GM18511 (cell line): ENCODE data around the gene ASMT.
"Not testable (repeated sequence)": the region's sequence is repeated elsewhere in the genome, so short reads cannot be mapped to it uniquely, and the experiment has no call there.

Source experiments
- ATAC-seq: cut with Tn5 transposase; IDR thresholded peaks from one replicate; pipeline ENCODE4 v1.9.1; 2021; ENCODE audit warnings: mild to moderate bottlenecking, moderate library complexity; ENCODE audit not compliant: unreplicated experiment

Gene ASMT, protein sequence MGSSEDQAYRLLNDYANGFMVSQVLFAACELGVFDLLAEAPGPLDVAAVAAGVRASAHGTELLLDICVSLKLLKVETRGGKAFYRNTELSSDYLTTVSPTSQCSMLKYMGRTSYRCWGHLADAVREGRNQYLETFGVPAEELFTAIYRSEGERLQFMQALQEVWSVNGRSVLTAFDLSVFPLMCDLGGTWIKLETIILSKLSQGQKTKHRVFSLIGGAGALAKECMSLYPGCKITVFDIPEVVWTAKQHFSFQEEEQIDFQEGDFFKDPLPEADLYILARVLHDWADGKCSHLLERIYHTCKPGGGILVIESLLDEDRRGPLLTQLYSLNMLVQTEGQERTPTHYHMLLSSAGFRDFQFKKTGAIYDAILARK

DNA sequence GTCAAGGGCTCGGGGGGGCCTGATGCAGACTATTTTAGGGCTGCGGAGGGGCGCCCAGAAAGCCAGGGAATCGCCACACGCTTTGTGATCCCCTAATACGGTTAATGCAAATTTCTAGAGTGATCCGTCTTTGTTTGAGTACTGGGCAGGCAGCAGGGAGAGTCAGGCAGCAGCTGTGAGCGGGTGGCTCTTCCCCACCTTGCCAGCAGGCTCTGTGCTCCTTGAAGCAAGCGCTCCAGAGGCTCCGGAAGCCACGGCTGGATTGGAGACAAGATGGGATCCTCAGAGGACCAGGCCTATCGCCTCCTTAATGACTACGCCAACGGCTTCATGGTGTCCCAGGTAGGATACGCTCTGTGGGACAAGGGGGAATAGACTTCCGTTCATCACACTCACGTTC lies at the start of gene ASMT:
TSS of gene ASMT (plus strand) at position 133 of the 400 bp plus-strand sequence. CDS start at position 274, 141 bp downstream.
- no peak for ATAC-seq

DNA sequence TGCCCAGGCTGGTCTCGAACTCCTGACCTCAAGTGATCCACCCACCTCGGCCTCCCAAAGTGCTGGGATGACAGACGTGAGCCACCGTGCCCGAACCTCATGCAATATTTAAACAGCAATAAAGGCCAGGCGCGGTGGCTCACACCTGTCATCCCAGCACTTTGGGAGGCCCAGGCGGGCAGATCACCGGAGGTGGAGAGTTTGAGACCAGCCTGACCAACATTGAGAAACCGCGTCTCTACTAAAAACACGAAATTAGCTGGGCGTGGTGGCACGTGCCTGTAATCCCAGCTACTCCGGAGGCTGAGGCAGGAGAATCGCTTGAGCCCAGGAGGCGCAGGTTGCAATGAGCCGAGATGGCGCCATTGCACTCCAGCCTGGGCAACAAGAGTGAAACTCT lies 40.7 kb upstream of the ASMT start:
- not testable (repeated sequence) for ATAC-seq

DNA sequence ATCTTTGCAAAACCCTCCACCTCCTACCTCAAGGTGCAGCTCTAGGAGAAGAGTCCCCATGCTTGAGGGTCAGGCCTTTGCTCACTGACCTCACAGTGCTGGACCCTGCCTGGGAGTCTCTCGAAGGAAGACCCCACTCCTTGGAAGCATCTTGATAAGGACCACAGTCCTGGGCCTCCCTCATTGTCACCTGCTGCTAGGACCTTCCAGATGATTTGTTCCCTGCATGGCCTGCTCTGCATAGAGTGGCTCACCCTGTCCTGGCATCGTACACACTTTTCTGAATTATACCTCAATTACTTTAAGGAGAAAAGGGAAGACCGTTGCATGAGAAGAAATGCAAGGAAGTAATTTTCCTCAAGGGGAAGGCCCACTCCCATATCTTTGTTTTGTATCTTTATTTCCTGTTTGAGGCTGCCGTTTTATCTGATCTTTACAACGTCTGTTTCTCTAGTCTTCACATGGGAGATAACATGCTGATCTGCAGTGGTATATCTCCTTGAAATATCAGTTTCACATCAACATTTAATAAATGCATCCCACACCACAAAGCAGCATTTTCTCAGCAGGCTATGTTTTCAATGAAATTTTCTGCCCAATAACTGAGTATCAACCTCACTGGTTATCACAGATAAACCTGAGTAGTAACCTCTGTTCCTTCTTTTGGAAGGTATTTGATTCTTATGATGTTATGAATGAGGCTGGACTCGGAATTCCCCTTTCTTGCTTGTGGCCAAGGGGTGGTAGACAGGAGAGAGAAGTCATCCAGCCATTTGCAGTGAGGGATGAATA lies 38.5 kb upstream of the ASMT start:
- no peak for ATAC-seq

DNA sequence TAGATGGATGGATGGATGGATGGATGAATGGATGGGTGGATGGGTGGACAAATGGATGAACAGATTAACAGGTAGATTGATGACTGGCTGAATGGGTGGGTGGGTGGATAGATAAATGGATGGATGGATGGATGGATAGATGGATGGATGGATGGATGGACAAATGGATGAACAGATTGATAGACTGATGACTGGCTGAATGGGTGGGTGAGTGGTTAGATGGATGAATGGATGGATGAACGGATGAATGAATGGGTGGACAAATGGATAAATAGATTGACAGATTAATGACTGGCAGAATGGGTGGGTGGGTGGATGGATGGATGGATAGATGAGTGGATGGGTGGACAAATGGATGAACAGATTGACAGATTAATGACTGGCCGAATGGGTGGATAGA lies 37.0 kb upstream of the ASMT start:
- ATAC-seq, result no peak

DNA sequence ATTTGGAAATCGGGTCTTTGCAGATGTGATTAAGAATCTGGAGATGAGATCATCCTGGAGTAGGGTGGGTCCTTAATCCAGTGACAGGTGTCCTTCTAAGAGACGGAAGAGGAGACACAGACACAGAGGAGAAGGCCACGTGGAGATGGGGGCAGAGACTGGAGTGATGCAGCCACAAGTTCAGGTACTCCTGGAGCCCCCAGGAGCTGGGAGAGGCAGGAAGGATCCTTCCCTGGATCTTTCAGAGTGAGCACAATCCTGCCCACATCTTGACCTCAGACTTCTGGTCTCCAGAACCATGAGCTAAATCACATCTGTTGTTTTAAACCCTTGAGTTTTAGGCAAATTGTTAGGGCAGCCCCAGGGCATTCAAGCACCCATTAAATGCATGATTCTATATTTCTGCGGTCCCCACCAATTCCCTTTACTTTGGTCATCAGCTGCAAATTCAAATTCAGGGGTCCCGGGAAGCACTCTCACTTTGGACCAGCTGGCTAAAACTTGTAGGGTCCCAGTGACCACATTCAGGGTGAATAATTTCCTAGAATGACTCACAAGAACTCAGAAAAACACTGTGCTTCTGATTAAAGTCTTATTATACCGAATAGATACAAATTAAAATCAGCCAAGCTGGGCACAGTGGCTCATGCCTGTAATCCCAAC lies 36.2 kb upstream of the ASMT start:
- no peak for ATAC-seq

DNA sequence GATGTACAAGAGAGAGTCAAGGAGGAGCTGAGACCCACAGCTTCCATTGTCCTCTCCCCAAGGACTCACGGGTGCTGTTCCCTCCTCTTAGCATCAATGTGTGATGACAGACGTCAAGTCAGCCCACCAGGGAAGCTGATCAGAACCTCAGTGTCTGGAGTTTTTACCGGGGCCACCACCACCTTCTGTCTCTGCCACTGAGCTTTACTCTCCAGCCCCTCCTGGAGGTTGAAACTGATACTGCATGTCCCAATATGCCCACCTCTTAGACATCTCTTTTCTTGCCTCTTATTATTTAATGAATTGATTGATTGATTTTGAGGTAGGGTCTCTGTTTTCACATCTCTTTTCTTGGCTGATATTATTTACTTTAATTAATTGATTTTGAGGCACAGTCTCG lies 33.7 kb upstream of the ASMT start:
- ATAC-seq, result peak; percentile 51

DNA sequence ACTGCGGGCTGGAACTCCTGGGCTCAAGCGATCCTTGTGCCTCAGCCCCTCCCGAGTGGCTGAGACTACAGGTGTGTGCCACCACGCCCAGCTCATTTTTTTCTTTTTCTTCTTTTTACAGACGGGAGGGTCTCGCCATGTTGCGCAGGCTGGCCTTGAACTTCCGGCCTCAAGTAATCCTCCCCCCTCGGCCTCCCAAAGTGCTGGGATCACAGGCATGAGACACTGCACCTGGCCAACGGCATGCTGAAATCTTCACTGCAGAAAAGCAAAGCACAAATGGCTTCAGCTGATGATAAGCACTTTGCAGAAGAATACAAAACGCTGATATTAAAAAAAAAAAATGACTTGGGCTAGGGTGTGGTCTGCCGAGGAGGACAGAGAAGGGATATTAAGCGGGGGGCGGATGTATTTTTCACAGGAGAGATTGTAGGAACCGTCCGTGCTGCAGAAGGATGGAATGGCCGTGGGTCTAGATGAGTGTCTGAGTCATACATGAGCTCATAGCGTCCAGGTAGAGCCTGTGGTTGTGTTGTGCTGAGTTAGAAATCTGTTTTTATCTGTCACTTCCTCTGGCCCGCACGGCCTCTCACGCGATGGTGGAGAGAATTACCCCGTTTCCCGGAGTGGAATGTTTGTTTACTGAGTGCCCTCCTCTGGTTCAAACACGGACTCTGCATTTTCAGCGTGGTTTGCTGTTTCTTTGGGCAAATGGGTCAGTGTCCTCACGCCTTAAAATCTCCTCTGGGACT lies 32.0 kb upstream of the ASMT start:
- peak; percentile 56 for ATAC-seq

DNA sequence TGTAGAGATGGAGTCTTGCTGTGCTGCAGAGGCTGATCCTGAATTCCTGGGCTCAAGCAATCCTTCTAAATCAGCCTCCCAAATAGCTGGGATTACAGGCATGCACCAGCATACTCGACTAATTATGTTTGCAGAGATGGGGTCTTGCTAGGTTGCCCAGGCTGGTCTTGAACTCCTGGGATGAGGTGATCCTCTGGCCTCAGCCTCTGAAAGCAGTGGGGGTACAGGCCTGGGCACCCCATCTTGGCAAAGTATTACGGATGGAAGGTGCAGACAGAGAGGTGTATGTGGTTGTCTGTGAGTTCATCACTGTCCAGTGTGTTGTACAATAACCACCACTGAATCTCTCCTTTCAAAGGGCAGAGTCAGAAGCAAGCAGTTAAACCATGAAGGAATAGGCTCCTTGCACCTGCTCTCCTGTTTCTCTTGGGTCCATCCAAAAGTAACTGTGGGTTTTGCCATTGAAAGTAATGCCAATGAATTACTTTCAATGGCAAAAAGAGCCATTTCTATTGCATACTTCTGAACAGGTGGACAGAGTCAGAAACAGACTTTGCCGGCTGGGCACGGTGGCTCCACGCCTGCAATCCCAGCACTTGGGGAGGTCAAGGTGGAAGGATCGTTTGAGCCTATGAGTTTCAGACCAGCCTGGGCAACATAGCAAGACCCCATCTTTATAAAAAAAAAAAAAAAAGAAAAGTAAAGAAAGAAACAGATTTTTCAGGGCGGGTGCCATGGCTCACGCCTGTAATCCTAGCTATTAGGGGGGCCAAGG lies 30.4 kb upstream of the ASMT start:
- ATAC-seq, result no peak

DNA sequence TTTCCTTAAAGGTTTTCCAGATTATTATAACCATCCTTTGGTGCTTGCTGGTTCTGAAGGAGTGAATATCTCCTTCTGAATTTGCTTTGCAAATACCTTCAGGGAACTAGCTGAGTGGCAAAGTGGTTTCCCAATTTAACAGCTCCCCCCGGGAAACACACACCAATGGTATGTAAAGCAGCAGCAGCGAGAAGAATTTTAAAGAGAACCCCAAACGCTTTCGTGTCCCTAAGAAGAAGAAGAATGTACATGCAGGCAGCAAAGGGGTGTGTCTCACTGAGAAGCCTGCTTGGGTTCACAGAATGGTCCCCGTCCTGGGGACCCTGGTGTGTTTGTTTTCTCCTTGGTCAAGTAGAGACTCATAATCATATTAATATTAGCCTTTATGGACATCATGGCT lies 27.7 kb upstream of the ASMT start:
- ATAC-seq, result no peak

DNA sequence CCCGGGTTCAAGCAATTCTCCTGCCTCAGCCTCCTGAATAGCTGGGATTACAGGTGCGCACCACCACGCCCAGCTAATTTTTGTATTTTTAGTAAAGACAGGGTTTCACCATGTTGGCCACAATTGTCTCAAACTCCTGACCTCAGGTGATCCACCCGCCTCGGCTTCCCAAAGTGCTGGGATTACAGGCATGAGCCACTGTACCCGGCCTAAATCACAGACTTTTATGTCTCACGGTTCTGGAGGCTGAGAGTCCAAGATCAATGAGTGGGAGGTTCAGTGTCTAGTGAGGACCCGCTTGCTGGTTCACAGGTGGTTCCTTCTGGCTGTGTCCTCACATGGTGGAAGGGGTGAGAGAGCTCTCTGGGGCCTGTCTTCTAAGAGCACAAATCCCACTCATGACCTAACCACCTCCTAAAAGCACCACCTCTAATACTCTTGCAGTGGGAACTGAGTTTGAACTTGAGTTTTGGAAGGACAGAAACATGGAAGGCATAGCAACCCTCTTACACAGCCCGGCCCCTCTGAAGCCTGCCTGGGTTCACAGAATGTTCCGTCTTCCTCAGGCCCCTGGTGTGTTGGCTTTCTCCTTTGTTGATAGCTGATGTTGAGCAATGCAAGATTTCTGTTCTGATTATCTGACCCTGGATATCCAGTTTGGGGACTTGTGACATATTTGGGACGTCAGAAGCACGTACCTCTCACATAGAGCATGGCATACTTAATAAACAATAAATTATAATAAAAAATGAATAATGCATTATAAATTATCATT lies 25.3 kb upstream of the ASMT start:
- no peak for ATAC-seq

DNA sequence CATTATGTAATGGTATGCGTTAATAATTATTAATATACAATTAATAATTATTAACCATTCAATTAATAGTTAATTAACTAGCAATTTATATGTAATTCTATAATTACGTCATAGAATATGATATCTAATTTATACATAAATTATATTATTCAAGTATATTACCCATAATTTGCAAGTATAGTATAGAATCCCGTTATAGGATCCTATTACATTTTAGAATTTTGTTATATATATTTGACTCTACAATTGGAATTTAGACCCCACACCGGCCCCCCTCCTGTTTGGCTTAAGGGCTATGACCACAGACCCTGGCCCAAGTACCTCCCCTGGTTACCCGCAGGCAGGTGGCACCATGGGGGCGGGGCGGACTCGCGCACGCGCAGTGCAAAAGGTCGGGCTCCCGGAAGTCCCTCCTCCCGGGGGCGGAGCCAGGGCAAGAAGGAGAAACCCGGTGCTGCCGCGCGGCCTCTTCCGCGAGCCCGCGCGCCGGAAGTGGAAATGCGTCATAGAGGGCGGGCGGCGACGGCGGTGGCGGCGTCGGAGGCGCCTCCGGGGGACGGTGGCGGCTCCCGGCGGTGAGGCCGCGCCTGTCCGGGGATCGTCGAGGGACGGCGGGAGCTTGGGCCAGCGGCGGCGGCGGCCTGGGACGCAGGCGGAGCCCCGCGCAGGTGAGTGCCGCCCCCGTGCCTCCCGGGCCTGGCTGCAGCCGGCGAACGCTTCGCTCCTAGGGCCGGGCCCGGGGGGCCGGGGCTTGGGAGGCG lies 23.6 kb upstream of the ASMT start, which contains the start of gene AKAP17A:
TSS of gene AKAP17A (plus strand) at position 503 of the 761 bp plus-strand sequence. CDS start 1,859 bp downstream, outside the sequence.
- ATAC-seq, result peak; percentile 87

DNA sequence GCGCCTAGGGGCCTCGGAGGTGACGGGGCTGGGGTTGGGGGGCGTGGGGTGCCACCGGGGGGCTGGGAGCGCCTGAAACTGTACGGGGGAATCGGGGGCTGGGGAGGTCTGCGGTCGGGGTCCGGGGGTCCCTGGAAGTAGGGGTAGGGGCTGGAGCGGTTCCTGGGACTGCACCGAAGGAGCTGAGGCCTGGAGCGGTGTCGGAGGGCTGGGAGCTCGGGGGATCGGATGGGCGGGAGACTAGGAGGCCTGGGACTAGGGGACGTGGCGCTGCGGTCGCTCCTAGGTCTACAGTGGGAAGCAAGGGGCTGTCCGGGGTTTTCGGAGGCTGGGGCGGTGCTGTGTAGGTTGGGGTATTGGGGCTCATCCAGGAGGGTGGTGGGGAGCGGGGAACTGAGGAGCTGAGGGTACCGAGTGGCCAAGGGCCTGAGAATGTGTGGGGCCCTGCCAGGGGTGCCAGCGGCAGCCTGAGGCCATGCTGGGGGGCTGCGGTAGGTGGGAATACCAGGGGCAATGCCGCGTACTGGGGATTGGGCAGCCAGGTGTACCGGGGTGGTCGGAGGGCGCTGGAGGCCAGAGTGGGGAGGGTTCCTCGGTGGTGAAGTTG lies 22.9 kb upstream of the ASMT start:
- ATAC-seq, result peak; percentile 3

DNA sequence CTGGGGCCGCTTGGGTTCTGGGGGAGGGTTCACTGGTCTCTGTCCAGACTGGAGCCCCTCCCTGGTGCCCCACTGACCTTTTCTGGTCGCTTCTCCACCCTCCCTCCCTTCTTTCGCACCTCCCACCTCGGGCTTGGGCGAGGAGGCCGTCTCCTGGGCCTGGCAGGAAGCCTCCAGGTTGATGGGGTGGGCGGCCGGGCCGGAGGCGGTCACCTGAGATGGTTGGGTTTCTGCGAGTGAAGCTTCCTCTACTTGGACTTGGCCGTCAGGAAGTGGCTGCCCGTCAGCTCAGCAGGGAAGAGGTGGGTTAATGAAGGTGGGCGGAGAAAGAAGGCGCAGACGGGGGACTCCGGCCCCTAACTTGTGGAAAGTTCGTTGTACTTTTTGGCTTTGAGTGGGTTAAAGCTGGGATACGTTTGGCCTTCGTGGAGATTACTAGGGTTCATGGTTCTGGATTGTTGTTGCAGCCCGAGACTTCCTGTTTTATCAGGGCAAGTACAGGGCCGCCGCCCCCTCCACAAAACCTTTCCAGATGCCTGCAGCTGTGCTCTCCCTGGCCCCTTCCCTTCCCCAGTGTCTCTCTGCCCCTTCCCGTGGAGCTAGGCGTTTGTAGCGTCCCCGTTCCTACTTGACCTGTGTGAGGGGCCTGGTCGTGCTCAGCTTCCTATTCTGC lies 22.3 kb upstream of the ASMT start:
- ATAC-seq, result peak; percentile 53

DNA sequence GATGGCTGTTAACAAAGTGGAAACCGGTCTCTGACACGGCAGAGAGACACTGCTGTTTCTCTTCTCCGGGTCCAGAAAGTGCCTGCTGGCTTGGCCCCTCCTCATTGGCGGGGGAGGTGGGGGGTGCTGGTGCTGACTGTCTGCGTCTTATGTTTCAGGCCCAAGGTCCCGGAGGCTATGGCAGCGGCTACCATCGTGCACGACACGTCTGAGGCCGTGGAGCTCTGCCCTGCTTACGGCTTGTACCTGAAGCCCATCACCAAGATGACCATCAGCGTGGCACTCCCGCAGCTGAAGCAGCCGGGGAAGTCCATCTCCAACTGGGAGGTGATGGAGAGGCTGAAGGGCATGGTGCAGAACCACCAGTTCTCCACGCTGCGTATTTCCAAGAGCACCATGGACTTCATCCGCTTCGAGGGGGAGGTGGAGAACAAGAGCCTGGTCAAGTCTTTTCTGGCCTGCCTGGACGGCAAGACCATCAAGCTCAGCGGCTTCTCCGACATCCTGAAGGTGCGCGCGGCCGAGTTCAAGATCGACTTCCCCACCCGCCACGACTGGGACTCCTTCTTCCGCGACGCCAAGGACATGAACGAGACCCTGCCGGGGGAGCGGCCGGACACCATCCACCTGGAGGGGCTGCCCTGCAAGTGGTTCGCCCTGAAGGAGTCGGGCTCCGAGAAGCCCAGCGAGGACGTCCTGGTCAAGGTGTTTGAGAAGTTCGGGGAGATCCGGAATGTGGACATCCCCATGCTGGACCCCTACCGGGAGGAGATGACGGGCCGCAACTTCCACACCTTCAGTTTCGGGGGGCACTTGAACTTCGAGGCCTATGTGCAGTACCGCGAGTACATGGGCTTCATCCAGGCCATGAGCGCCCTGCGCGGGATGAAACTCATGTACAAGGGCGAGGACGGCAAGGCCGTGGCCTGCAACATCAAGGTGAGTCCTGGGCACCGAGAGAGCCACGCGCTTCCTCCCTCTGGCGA lies 21.3 kb upstream of the ASMT start:
- ATAC-seq, result no peak

DNA sequence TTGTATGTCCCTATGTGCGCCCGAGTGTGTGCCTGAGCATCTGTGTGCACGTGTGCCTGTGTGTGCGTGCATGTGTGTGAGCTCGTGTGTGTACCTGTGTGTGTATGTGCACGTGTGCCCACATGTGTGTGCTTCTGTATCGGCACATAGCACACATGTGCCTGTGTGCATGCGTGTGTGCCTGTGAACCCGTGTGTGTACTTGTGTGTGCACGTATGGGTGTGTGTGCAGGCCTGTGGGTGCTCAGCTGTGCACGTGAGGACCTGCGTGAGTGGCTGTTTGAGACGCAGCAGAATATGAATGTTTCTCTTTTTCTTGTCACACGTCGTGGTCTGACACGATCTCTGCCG lies 19.2 kb upstream of the ASMT start:
- no peak for ATAC-seq

DNA sequence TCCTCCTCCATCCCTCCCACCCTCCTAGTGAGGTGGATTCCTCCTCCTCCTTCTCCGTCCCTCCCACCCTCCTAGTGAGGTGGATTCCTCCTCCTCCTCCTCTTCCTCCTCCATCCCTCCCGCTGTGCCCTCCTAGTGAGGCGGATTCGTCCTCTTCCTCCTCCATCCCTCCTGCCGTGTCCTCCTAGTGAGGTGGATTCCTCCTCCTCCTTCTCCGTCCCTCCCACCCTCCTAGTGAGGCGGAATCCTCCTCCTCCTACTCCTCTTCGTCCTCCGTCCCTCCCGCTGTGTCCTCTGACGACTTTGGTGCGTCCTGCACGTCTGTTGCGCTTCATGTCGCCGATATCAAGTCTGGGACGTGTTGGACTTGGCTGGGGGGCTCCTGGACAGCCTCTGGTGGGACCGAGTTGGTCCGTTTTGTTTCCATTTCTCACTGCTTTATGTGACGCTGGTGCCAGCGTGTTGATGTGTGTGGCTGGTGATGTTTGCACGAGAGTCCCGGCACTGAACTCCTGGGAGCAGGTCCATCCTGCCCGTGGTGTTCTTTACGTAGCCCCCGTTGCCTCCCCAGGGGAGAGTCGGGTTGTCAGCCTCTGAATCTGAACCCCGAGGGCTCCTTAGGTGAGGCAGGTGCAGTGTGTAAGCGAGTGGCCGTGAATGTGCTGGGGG lies 18.0 kb upstream of the ASMT start:
- no peak for ATAC-seq
